Endothelial cell of hepatic sinusoid (primary cell): ENCODE results near the gene TMIE.

Experiments
- in situ Hi-C: cut with HindIII; loops from 2 replicates; pipeline ENCODE4 v1.10.0; 2017; ENCODE audit warnings: low sequenced_read_pairs

Gene TMIE, protein sequence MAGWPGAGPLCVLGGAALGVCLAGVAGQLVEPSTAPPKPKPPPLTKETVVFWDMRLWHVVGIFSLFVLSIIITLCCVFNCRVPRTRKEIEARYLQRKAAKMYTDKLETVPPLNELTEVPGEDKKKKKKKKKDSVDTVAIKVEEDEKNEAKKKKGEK

DNA sequence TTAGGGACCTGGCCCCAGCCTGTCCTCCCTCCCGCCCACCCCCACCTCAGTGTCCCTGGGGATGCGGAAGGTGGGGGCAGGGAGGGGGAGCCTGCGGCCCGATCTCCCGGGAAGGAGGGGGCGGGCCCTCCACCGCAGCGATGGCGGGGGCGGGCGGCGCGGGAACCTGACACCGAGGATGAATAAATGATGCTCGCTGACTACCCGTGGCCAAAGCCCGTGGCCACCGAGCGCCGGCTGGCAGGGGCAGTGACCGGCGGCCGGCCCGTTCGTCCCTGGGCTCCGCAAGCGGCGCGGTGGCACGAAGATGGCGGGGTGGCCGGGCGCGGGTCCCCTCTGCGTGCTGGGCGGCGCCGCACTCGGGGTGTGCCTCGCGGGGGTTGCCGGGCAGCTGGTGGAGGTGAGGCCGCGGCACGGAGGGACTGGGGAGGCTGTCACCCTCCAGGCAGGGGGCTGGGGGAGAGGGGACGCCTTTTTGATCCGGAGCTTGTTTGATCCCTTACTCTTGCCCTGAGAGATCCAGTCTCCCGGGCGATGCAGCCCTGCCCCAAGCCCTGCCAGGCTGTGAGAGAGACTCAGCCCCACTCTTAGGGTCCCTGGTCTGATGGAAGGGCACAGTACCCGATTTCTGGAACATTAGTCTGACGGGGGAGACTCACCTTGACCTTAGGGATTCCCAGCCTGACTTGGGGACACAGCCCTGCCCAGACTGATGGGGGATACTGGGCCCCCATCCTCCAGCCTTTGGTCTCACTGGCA is at the start of gene TMIE:
Gene TMIE (plus strand): TSS at position 212 of the 759 bp plus-strand sequence. CDS start 96 bp downstream, at position 308.
- in situ Hi-C loops = no loop called here

DNA sequence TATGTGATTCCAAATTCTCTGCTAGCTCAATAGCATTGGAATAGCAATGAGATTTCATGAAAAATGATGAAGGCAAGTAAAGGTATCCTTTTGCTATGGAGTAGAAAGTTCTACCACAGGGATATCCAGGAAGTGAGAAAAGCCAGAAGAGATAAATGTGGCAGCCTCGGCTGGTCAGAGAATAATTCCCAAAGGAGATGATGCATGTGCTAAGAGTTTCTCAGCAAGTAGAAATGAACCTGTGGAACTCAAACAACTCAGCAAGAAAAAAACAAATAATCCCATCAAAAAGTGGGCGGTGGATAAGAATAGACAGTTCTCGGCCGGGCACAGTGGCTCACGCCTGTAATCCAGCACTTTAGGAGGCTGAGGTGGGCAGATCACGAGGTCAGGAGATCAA is 45.9 kb upstream of the TMIE start:
- in situ Hi-C loops = no loop called here

DNA sequence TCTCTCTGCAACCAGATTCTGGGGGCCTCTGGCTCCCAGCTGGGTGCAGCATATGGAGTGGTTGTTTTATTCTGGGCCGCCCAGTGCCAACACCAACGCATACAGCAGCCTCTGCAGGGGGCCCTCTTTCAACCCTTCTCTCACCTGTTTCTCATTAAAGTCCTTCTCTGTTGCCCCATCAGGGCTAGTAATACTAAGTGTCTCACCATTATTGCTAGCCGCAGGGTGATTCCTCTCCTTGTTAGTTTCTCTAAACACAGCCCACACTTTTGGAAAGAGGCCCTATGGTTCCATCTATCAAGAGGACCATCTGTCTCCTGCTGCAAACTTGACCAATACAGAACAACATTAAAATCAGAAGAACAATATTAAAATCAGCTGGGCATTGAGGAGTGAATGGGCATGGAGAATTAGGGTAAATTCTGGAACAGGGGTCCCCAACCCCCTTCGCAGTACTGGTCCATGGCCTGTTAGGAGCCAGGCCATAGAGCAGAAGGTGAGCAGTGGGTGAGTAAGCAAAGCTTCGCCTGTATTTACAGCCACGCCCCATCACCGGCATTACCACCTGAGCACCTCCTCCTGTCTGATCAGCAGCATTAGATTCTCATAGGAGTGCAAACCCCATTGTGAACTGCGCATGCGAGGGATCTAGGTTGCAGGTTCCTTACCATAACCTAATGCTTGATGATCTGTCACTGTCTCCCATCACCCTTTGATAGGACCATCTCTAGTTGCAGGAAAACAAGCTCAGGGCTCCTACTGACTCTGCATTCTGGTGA is 44.2 kb upstream of the TMIE start:
- in situ Hi-C loops = no loop called here

DNA sequence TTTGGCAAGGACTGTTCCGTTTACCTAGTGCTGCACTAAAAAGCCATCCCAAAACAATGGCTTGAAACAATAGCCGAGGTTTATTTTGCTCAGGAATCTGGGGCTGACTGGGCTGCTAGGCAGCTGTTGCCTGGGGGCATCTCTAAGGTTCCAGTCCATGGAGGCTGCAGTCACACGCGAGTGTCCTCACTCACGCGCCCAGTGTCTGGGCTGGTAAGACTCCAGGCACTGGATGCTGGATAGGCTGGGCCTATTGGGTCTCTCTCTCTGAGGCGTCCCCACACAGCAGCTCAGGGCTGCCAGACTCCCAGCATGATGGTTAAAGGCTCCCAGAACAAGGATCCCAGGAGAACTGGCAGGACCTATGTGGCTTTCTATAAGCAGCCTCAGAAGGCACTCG is 41.9 kb upstream of the TMIE start:
- in situ Hi-C loops = no loop called here

DNA sequence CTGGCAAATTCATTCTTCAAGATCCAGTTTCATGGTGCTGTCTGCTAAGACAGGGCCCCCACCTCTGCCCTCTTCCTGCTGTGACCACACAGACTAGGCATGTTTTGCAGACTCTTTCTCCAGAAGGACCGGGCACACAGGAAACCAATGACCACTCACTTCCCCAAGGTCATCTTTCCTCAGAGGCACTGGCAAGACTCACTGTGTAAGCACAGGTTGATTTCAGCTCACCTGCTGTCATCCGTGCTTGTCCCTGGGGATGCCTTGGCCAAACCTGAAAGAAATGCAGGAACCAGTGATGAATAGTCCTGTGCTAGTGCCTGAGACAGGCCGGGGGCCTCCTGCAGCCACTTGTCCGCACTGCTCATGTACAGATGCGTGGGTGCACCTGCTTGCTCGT is 41.2 kb upstream of the TMIE start:
- in situ Hi-C loops = no loop called here

DNA sequence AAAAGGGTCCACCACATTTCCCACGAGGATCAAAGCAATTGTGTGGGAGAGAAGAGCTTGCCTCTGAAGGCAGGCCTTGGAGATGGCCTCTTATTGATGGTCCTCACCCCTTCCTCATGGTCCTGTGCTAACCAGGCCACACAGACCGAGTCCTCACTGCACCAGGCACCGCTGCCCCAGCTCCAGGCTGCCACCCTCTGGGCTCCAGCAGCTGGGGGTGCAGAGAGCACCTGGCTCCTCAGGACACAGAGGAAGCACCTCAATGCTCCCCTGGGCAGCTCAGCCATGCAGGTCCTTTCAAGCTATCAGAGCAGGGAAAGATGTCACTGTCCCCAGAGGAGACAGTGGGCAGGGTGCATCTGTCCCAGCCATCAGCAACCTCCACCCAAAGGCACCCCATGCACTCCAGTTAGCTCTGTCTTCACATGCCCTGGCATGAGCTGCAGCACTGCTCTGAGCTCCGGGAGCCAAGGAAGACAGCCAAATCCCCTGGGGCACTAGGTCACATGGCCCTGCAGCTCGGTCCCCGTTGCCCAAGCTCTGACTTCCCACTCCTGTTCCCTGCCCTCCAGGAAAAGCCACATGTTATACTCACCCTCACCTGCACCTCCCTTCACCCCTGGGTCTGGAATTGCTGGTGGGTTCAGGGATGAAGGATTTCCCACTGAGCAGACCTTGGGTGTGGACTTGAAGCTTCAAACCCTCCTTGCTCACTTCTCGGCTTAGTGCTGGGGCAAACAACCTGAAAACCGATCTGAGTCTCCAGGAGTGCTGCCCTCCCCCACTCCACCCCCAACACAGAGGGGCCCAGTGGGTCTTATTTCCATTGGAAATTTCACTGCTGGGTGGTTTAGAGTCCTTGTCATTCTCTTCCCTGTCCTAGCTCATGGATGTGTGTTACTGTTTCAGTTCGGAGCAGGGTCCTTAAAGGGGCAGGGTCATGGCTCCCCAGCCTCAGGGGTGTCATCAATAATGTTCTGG is 40.4 kb upstream of the TMIE start:
- in situ Hi-C loops = no loop called here

DNA sequence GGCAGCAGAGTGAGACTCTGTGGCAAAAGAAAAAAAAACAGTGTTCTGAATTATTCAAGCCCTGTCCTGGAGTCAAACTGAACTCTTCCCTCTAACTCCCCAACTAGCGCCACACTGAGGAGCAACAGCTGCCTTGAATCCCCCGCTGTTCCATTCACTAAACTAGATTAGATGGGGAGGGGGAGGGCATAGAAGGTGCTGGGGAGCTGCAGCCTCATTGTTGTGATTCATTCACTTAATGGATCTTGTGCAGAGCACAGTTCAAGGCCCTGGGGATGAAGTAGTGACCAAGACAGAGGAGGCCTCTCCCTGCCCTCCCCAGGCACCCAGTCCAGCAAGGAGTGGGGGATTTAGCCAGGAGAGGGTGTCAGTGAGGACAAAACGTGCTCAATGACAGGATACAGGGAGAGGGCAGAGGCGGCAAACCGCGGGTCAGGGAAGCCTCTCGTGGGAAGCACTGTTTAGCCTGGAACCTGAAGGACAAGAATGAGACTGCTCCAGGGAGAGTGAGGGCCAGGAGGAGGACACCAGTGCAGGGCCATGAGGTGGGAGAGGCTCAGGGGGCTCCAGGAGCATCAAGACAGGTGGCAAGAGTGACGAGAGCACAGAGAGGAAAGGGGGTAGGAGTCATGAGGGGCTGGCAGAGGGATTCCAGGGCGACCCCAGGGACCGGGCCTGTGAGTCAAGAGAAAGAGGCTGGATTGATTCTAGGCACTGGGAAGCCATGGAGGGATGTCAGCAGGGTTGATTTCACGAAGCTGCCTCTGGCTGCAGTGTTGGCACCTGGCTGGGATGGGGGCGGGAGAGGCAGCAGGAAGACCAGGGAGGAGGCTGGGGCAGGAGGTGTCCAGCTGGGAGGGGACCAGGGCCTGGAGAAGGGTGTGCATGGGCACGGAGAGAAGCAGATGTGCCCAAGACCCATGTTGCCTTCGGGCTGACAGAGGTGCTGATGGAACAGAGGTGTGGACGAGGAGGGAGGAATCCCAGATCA is 39.1 kb upstream of the TMIE start:
- in situ Hi-C loops = no loop called here

DNA sequence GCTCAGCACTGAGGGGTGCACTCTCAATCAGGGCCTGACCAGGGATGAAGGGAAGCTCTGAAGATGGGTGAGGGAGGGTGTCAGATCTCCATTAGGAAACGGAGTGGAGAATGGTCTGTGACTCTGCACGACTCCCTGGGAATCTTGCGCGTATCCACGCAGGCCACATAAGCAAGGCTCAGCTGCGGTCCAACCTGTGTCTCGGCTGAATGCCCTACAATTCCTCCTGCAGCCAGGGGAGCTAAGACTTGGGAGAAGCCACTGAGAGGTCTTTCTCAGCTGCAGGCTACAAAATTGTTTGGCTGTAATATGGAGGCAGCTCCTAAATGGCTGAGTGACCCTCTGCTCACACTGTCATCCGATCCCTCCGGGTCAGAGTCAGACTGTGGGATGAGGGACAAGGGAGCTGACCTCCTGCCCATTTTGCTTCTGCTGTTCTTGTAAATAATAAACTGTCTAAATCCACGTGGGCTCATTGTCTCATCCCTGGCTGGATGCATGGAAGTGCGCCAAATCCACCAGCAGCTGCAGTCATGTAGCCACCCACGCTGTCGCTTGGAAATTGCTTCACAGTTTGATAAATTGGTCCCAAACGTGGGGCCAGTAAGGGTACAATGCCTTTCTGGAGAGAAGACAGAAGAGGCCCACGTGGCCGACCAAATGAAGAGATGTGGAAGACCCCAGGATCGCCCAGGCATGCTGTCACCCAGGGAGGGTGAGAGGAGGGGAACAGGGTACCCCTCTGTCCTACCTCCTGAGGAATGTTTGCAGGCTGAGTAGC is 38.2 kb upstream of the TMIE start:
- in situ Hi-C loops = no loop called here

DNA sequence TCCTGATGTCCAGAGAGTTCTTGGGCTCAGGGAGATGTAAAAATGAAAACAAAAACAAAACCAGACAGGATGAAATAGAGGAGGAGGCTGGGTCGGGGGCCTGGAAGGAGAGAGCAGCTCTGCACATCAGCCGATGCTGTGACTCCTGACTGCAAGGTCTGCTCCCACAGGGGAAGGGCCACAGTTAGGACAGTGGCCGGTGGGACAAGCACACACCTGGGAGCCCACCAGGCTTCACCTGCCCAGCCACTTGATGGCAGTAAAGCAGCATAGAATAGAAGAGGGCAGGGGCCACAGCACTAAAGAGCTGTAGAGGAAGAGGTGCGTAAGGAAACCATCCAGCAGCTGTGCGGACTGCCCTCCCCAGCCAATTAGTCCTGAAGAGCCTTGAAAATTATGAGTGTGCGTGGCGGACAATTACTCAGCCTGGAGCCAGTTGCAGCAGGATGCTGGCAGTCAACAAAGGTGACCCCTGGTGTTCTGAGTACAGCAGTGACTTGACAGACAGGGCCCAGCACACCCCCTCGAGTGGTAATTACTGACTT is 37.5 kb upstream of the TMIE start:
- in situ Hi-C loops = no loop called here

DNA sequence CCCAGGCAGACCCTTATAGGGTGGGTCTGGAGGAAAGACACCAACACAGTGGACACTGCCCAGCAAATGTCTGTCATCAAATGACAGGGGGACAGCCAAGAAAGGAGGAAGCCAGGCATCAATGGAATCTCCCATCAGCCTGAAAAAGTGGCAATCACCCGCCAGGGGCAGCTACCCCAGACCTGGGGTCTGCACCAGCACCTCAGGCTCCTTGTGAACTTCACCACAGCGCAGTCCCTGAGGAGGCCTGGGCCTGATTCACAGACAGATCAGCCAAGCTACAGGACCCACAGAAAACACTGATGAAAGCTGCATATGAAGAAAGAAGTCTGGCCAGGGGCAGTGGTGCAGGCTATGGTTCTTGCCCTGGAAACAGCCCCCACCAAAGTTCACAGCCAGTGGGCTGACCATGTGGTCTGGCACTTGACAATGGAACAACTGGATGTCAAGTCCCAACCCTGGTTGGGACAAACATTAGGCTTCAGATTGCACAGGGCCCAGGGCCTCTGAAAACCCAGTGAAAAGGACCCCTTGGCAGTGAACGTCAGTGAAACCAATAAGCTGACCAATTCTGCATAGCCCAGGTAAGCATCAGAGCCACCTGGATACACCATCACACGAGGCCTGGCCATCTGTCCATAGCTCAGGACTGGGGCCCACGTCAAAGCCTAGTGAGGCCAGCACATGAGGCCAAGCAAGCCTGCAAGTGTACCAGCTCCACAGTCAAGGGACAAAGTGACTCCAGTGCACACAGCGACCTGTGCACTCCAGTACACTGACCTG is 36.8 kb upstream of the TMIE start:
- in situ Hi-C loops = no loop called here

DNA sequence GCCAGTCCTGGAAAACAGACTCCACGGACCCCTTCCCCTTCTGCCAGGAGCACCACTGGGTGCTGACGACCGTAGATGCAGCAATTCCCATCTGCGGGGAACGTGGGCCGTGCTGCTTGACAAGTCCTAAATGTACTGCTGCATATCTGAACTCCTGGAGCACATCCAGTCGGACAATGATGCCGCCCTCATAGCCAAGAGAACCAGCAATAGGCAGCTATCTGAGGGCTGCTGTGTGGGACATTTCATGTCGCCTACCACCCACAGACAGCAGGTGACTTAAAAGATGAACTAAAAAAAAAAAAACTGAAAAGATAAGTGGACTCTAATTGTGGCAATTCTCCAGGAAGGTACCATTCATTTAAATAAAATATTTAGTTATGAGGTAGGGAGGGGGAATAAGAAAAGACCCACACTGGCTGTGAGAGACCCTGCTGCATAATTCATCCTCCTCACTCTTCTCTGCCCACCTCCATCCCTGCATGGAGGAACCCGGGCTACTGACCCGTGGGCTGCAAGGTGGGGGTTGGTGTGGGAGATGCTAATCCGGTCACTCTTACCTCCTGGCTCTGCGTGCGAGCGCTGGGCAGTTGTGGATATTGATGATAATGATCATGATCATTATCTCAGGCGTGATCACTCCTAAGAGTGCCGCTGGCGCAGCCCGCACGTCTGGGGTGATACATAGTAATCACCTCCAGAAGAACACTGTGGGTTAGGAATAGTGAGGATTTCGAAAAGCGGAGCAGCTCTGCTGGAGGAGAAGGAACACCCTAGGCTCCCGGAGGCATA is 36.0 kb upstream of the TMIE start:
- in situ Hi-C loops = no loop called here

DNA sequence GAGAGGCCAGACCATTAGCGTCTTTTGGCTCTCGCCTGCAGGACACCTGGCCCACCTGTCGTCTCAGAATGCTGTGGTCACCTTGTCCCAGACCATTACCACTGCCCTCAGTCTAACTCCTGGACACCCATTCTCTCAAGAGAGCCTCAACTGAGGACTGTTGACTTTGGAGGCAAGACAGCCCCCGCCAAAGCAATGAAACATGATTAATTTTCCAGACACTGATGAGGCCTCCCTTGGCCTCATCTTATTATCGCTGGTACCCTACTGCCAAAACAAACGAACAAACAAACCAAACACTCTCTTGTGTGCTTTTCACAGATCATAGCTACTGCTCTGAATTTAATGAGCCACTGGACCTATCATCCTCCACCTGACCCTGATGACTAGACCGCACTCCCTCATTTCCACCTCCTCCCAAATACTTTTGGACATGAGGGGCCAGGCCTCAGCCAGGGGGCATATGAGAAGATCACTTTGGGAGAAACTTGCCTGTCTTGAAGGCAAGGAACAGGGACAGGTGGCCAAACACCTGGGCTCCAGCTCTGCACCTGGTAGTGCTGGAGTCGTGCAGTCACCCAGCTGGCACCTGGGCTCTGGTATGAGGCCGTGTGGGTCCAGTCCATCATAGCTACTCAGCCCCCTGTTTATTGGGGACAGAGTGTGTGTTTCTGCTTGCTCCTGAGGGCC is 35.3 kb upstream of the TMIE start:
- in situ Hi-C loops = no loop called here

DNA sequence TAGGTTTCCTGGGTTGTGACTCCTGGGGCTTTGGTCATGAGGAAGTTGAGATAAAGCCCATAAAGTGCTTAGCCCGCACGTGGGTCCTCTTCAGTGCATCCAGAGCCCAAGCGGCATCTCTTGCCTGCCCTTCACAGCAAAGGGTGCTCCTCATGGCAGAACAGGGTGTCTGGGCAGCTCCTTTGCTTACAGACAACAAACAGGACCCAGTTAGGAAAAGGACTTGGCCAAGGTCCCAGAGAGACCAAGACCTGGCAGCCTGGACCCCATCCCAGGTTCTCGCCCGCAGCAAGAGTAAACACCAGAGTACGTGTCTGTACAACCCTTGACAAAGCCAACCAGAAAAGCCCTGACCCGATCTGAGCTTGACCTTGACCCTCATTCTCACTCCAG is 34.7 kb upstream of the TMIE start:
- in situ Hi-C loops = no loop called here

DNA sequence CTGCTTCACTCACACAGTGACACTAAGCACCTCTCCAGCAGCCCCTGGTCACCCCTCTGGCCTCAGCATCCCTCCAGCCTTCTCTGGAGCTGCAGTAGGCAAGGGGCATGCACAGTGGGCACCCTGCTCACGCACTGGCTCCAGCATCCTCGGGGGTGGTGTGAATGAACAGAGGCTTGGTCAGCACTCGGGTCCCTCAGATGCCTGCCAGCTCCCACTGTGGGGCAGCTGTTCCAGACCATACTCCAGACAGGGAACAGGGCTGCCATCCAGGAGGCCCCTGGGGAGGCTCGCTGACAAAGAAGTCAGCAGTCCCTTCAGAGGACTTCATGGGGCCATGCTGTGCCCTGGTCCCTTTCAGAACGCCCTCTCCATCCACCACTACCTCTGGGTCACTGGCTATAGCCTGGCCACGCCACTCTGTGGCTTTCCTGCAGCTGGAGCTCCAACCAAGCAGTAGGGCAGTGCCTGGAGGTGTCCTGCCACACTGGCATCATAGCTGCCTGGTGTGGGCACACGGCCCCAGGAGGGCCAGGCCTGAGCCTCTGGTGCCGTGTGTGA is 34.1 kb upstream of the TMIE start:
- in situ Hi-C loops = no loop called here

DNA sequence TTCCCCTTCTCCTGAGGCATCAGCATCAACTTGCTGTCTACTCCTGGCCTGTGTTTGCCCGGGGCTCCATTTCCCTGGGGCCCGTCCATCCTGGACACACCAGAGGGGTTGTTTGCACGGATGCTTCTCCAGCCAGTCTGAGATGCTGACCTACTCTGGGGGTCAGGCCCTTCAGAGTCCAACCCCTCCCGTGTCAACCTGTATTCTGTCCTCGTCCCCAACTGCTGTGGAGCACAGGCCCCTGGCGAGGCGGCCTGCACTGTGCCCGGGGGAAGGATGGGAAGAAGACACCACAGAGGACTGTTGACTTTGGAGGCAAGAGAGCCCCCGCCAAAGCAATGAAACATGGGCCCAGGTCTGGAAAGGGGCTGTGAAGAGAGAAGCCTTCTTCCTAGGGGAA is 33.5 kb upstream of the TMIE start:
- in situ Hi-C loops = no loop called here

DNA sequence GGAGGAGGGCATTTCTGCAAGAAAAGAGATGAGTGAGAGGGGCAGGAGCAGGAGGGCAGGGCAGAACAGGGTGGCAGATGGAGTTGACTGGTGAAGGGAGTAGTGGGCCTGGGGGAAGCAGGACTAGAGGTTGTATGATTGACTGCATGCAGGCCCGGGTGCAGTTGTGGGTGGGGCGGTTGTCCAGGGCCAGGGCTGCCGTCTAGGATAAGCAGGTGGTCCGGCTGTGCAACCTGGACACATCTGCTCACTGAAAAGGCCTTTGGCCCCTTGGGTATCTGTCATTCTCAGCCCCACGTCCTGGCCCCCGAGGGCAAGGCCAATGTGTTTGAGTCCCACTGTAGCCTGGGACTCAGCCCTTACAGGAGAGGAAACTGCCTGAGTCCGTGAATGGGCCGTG is 33.1 kb upstream of the TMIE start:
- in situ Hi-C loops = no loop called here
